Measurements from ENCODE around the gene TAPBP.

TAPBP gene

GRCh38 chr6:33273924-33274902 is 39.7 kb downstream of the TAPBP start:
- TF ChIP-seq, protein P1, sequence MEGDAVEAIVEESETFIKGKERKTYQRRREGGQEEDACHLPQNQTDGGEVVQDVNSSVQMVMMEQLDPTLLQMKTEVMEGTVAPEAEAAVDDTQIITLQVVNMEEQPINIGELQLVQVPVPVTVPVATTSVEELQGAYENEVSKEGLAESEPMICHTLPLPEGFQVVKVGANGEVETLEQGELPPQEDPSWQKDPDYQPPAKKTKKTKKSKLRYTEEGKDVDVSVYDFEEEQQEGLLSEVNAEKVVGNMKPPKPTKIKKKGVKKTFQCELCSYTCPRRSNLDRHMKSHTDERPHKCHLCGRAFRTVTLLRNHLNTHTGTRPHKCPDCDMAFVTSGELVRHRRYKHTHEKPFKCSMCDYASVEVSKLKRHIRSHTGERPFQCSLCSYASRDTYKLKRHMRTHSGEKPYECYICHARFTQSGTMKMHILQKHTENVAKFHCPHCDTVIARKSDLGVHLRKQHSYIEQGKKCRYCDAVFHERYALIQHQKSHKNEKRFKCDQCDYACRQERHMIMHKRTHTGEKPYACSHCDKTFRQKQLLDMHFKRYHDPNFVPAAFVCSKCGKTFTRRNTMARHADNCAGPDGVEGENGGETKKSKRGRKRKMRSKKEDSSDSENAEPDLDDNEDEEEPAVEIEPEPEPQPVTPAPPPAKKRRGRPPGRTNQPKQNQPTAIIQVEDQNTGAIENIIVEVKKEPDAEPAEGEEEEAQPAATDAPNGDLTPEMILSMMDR (IDR thresholded peaks at IDR 0.05; ENCODE audit: insufficient read depth, low read depth, low read length, missing control alignments) = no peak
- DNase-seq (ENCODE audit: low read depth) = no peak
- H3K4me3 ChIP-seq (ENCODE audit: low read depth, low read length) = peak overlapping the region; percentile 90

DNA sequence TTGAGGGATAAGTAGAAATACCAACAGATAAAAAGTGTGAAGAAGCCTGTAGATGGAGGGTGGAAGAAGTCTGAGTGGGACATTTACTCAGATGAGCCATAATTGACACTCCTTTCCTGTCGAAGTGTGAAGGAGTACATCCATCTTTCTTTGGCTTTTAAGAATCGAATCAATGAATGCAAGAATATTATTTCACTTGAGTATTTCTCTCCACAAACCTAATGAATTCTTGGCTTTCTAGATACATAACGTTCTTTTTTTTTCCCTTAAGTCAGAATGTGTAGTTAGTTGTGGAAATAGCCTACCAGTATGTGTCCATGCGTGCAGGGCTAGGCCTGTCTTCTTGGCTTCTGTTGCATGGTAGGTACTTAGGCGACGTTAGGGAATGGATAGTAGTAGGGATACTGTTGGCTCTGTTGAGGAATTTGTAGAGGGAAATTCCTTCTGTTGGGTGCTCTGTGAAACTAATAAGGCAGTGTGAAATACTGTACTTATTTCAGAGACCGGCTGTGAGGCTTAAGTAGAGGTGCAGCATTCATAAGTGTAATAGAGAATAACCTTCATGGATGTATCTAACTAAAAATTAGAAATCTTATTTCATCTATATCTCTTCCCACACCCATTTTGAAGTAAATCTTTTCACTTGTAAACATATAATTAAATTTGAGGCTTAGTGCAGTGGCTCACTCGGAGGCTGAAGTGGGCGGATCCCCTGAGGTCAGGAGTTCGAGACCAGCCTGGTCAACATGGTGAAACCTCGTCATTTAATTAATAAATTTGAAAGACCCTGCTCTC is 40.6 kb downstream of the TAPBP start:
- no peak for DNase-seq (ENCODE audit: low read depth)
- TF ChIP-seq, protein P1 (IDR thresholded peaks at IDR 0.05; ENCODE audit: insufficient read depth, low read depth, low read length, missing control alignments) = no peak

DNA sequence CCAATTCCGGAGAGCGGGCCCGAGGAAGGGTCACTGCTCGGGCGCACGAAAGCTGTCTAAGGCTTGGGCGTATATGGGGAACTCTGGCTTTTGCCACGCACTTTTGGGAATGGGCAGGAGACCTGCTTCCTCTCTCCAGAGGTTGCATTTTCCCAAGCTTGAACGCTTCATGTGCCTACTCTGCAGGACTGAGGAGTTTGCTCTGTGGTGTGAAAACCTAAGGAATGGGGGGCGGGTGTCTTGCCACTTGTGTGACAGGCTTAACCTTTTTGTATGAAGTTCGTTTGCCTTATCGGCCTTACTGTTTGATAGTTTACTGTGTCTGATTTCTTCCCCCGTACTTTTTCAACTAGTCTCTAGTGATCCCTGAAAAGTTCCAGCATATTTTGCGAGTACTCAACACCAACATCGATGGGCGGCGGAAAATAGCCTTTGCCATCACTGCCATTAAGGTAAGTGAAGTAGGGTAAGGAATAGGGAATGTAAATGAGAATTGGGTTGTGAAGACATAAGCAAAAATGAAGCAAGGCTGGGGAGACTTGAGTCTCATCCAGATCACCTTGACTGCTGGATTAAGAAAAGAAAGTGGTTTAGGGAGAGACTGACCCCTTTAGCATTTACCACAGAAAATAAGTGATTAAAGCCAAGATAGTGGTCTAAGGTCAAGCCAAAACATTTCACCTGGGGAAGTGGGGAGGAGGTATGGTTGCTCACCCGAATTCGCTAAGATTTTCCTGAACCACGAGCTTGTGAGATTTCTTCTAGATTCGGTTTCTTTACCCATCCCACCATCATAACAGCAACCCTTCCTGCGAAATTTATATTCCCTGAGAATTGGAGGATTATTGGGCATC is 41.4 kb downstream of the TAPBP start:
- DNase-seq (ENCODE audit: low read depth) = no peak
- TF ChIP-seq, protein P1 (IDR thresholded peaks at IDR 0.05; ENCODE audit: insufficient read depth, low read depth, low read length, missing control alignments) = no peak
- H3K4me3 ChIP-seq (ENCODE audit: low read depth, low read length) = peak overlapping the region; percentile 90

More for the DNA sequence above, 40.6 kb downstream of the TAPBP start:
- H3K4me3 ChIP-seq (ENCODE audit: low read depth, low read length) = peak overlapping the region; percentile 90

- peak within 1 kb of the TSS; percentile 90 for H3K4me3 ChIP-seq (ENCODE audit: low read depth, low read length)
- peak; percentile 99 for DNase-seq (ENCODE audit: low read depth)
- TF ChIP-seq, protein P1 (IDR thresholded peaks at IDR 0.05; ENCODE audit: insufficient read depth, low read depth, low read length, missing control alignments) = no peak
Observed at GRCh38 chr6:33271468-33272274, 42.2 kb downstream of the TAPBP start, which contains the start of the genes RPS18 and VPS52. Gene RPS18, plus strand, starts transcription at chr6:33272075. Its CDS starts 45 bp downstream, at chr6:33272120. Gene VPS52, minus strand, starts transcription at chr6:33271876. Its CDS starts 201 bp downstream, at chr6:33271675.

- H3K4me3 ChIP-seq (ENCODE audit: low read depth, low read length) = peak overlapping the region; percentile 90
- TF ChIP-seq, protein P1 (IDR thresholded peaks at IDR 0.05; ENCODE audit: insufficient read depth, low read depth, low read length, missing control alignments) = no peak
- no peak for DNase-seq (ENCODE audit: low read depth)
Observed at GRCh38 chr6:33271117-33271467, 42.8 kb downstream of the TAPBP start.

All from GM12865 (cell line).